ENCODE results near the gene SPECC1.

GRCh38 chr17:20096430-20096829 is 87.3 kb downstream of the SPECC1 start:
- TF ChIP-seq CTCF (IDR thresholded peaks at IDR 0.05; ENCODE audit: insufficient read depth, low read length) (no peak), GABPA (IDR thresholded peaks at IDR 0.05; ENCODE audit: low read depth) (no peak)

All from HL-60 (cell line).